Effector CD8-positive, alpha-beta T cell (primary cell): ENCODE results near the gene SPRTN.

Experiments used
- DNase-seq: peaks from one replicate; lab custom pipeline; 2025; lab: John Stamatoyannopoulos, UW
- total RNA-seq, 4 experiments: gene quantifications; one replicate each; lab custom pipeline; 2026; lab: John Stamatoyannopoulos, UW

The SPRTN gene
- total RNA-seq, result 24.8 to 30.1 (median 25.9) reads per million in 4 experiments

- DNase-seq, result no peak
These were observed at the start of gene SPRTN for GRCh38 chr1:231338270-231339128. Gene SPRTN, plus strand, starts transcription at chr1:231338293. Its CDS starts 91 bp downstream, at chr1:231338384.

- DNase-seq, result no peak
These were observed 42.2 kb upstream of the SPRTN start for GRCh38 chr1:231295938-231296337.

DNA sequence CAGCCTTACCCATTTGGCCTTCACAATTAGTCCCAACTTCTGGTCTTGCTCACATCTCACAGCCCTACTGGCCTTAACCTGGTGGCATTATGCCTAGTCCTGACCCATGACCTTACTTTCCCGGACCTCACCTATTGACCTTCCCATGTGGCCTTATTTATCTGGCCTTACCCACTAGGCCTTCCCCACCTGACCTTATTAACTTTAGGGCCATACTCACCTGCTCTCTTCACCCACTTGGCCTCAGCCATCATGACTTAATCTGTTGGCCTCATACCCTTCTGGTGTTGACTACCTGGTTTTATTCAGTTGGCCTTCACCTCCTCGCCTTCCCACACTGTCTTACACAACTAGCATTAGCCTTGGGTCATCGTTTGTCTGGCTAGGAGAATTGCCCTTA, 36.1 kb upstream of the SPRTN start:
- no peak for DNase-seq

- no peak for DNase-seq
These were observed 27.6 kb upstream of the SPRTN start for GRCh38 chr1:231310391-231310934.

- no peak for DNase-seq
These were observed 26.2 kb upstream of the SPRTN start for GRCh38 chr1:231311720-231312431.

- DNase-seq, result no peak
These were observed 25.7 kb upstream of the SPRTN start for GRCh38 chr1:231312432-231312788.

- no peak for DNase-seq
These were observed 24.4 kb upstream of the SPRTN start for GRCh38 chr1:231313661-231314060.

DNA sequence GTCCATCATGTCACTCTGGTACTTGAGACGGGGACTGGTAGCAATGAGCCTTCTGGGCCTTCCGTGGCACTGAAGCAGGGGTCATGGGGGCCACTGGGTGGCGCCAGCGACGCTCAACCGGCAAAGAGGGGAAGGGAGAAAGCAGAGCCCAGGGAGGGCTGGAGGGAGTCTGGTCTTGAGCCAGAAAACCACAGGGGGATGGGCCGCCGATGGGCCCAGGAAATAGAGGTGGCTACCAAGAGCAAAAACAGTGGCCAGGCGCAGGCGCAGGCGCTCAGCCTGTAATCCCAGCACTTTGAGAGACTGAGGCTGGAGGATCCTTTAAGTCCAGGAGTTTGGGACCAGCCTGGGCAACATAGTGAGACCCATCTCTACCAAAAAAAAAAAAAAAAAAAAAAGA, 22.2 kb upstream of the SPRTN start:
- DNase-seq, result no peak

DNA sequence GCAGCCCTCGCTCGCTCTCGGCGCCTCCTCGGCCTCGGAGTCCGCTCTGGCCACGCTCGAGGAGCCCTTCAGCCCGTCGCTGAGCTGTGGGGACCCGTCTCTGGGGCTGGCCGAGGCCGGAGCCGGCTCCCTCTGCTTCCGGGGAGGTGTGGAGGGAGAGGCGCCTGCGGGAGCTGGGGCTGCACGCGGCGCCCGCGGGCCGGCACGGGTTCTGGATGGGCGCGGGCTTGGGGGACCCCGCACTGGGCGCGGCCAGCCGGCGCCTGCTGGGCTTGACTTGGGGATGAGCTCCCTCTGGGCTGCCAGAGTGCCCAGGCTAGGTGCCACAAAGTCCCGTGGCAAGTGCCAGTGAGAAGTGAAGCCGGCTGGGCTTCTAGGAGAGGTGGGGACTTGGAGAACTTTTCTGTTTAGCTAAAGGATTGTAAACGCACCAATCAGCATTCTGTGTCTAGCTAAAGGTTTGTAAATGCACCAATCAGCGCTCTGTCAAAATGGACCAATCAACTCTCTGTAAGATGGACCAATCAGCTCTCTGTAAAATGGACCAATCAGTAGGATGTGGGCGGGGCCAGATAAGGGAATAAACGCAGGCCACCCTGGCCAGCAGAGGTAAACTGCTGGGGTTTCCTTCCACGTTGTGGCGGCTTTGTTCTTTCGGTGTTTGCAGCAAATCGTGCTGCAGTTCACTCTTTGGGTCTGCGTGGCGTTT, 20.6 kb upstream of the SPRTN start:
- DNase-seq, result no peak

GRCh38 chr1:231318015-231318355, 20.1 kb upstream of the SPRTN start:
- DNase-seq, result no peak

- DNase-seq, result no peak
These were observed 19.5 kb upstream of the SPRTN start for GRCh38 chr1:231318568-231318967.

DNA sequence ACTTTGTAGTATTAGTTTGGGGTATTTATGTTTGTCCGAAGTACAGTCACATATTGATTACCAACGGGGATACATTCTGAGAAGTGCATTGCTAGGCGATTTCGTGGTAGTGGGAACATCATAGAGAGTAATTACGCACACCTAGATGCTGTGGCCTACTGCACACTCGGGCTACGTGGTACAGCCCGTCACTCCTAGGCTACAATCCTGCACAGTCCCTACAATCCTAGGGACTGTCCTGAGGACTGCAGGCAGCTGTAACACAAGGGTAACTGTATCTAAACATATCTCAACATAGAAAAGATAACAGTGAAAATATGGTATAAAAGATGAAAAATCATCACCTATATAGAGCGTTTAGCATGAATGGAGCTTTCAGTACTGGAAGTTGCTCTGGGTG, 19.0 kb upstream of the SPRTN start:
- no peak for DNase-seq

- DNase-seq, result no peak
These were observed 15.1 kb upstream of the SPRTN start for GRCh38 chr1:231322880-231323530.

- DNase-seq, result no peak
These were observed 13.4 kb upstream of the SPRTN start for GRCh38 chr1:231324660-231325059.

- no peak for DNase-seq
These were observed 11.8 kb upstream of the SPRTN start for GRCh38 chr1:231326248-231326647.

- no peak for DNase-seq
These were observed 10.5 kb upstream of the SPRTN start for GRCh38 chr1:231327617-231328016.

- no peak for DNase-seq
These were observed 8.6 kb upstream of the SPRTN start for GRCh38 chr1:231329483-231329882.

DNA sequence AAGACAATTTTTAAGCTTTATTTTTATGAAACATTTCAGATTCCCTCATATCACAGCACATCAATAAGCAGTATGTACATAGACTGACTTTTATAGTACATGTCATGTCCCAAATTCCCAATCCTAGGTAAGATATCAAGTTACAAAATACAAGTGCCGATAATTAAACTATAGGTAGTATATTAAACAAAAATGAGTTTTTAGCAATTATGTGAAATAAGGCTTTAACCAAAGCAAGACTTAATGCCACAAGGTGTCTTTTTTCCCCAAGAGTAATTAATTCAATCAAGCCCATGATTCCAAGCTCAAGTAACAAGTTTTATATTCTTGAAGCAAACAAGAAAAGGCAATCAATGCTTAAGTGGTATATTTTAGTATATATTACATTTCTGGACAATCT, 5.3 kb upstream of the SPRTN start:
- DNase-seq, result no peak

GRCh38 chr1:231334079-231334666, 3.9 kb upstream of the SPRTN start:
- no peak for DNase-seq

DNA sequence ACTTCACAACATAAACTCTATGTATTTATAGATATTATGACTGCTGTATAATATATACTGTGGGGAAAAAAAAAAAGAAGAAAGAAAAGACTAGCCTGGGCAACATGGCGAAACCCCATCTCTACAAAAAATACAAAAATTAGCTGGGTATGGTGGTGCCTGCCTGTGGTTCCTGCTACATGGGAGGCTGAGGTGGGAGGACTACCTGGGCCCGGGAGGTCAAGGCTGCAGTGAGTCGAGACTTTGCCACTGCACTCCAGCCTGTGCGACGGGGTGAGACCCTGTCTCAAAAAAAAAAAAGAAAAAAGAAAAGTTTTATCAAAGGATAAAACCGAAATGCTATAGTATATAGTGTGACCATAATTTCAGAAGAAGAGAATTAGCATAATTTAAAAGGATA, 3.1 kb upstream of the SPRTN start:
- no peak for DNase-seq
